Measurements from ENCODE around the gene UBTD1. TPM values are rescaled to one million over a fixed set of nuclear protein-coding genes. Genes with fewer than 3 reads are reported as not detected.

The UBTD1 gene
- total RNA-seq (2022; extraction: Qiagen RNA extraction; ENCODE audit: low read depth), result 11.2 to 21.6 TPM (median 19.1 TPM) in 5 replicates

GRCh38 chr10:97498841-97499560 is at the start of gene UBTD1:
UBTD1 (plus strand) TSS chr10:97498924; CDS start chr10:97499204, 280 bp downstream.

GRCh38 chr10:97498076-97498840 is 466 bp upstream of the UBTD1 start, which contains the start of gene MMS19:
MMS19 (minus strand) TSS chr10:97498422; CDS start chr10:97498384, 38 bp downstream.

GRCh38 chr10:97572214-97572989 is 73.7 kb downstream of the UBTD1 start, which contains the start of gene ANKRD2:
ANKRD2 (plus strand) TSS chr10:97572779; CDS start chr10:97572789, 10 bp downstream.

GRCh38 chr10:97584060-97584797 is 85.5 kb downstream of the UBTD1 start, which contains the start of gene HOGA1:
HOGA1 (plus strand) TSS chr10:97584389; CDS start chr10:97584704, 315 bp downstream.

GRCh38 chr10:97589479-97589878 is 90.8 kb downstream of the UBTD1 start, which contains the start of gene C10orf62:
C10orf62 (plus strand) TSS chr10:97589721; CDS start chr10:97589898, 177 bp downstream.

Other genes with a start within 250 kb of the UBTD1 start
- 4.1 to 6.3 TPM (median 5.4 TPM) in 5 replicates for gene ARHGAP19, start 206.3 kb upstream of the UBTD1 start, total RNA-seq (2022; extraction: Qiagen RNA extraction; ENCODE audit: low read depth)
- gene FRAT1, start 179.7 kb upstream of the UBTD1 start, total RNA-seq (2022; extraction: Qiagen RNA extraction; ENCODE audit: low read depth), result 0.74 to 2.5 TPM (median 1.8 TPM) in 5 replicates
- 4.9 to 9.5 TPM (median 8.2 TPM) in 5 replicates for gene FRAT2, start 164.2 kb upstream of the UBTD1 start, total RNA-seq (2022; extraction: Qiagen RNA extraction; ENCODE audit: low read depth)
- gene RRP12, start 97.6 kb upstream of the UBTD1 start, total RNA-seq (2022; extraction: Qiagen RNA extraction; ENCODE audit: low read depth), result 48.1 to 71.9 TPM (median 56.6 TPM) in 5 replicates
- 492 to 633 TPM (median 610 TPM) in 5 replicates for gene PGAM1, start 72.7 kb upstream of the UBTD1 start, total RNA-seq (2022; extraction: Qiagen RNA extraction; ENCODE audit: low read depth)
- gene EXOSC1, start 52.9 kb upstream of the UBTD1 start, total RNA-seq (2022; extraction: Qiagen RNA extraction; ENCODE audit: low read depth), result 46.9 to 62.0 TPM (median 53.9 TPM) in 5 replicates
- gene ZDHHC16, start 52.7 kb upstream of the UBTD1 start, total RNA-seq (2022; extraction: Qiagen RNA extraction; ENCODE audit: low read depth), result 38.3 to 58.0 TPM (median 55.0 TPM) in 5 replicates
- gene MMS19, start 502 bp upstream of the UBTD1 start, total RNA-seq (2022; extraction: Qiagen RNA extraction; ENCODE audit: low read depth), result 28.6 to 52.2 TPM (median 49.2 TPM) in 5 replicates
- 3.9 to 6.4 TPM (median 5.4 TPM) in 5 replicates for gene ANKRD2, start 73.9 kb downstream of the UBTD1 start, total RNA-seq (2022; extraction: Qiagen RNA extraction; ENCODE audit: low read depth)
- 0.78 to 1.7 TPM (median 1.2 TPM) in 5 replicates for gene HOGA1, start 85.5 kb downstream of the UBTD1 start, total RNA-seq (2022; extraction: Qiagen RNA extraction; ENCODE audit: low read depth)
- gene C10orf62, start 90.8 kb downstream of the UBTD1 start, total RNA-seq (2022; extraction: Qiagen RNA extraction; ENCODE audit: low read depth), result 0.15 TPM in 1 of 5 replicates, not detected in the others
- 6.8 to 9.0 TPM (median 8.4 TPM) in 5 replicates for gene MORN4, start 134.6 kb downstream of the UBTD1 start, total RNA-seq (2022; extraction: Qiagen RNA extraction; ENCODE audit: low read depth)
- gene PI4K2A, start 141.7 kb downstream of the UBTD1 start, total RNA-seq (2022; extraction: Qiagen RNA extraction; ENCODE audit: low read depth), result 21.4 to 28.1 TPM (median 25.5 TPM) in 5 replicates
- gene AVPI1, start 188.3 kb downstream of the UBTD1 start, total RNA-seq (2022; extraction: Qiagen RNA extraction; ENCODE audit: low read depth), result 76.5 to 114 TPM (median 96.9 TPM) in 5 replicates
- gene MARVELD1, start 214.8 kb downstream of the UBTD1 start, total RNA-seq (2022; extraction: Qiagen RNA extraction; ENCODE audit: low read depth), result 34.0 to 55.5 TPM (median 49.0 TPM) in 5 replicates
- 14.8 to 26.9 TPM (median 24.1 TPM) in 5 replicates for gene ZFYVE27, start 238.2 kb downstream of the UBTD1 start, total RNA-seq (2022; extraction: Qiagen RNA extraction; ENCODE audit: low read depth)